GF-D8 (cell line): ENCODE data around the gene TSR3.
A peak's percentile ranks its signal among the peaks of the same experiment; 100 is the strongest.

Experiments used
- DNase-seq: peaks from one replicate; lab custom pipeline; 2025; lab: John Stamatoyannopoulos, UW

TSR3 gene

GRCh38 chr16:1323296-1324239, 28.1 kb downstream of the TSR3 start:
- no peak for DNase-seq

- DNase-seq = no peak
Measured at GRCh38 chr16:1322407-1322806, 29.3 kb downstream of the TSR3 start.

GRCh38 chr16:1320658-1321240, 30.9 kb downstream of the TSR3 start:
- no peak for DNase-seq

- DNase-seq = no peak
Measured at GRCh38 chr16:1320097-1320496, 31.6 kb downstream of the TSR3 start.

- no peak for DNase-seq
Measured at GRCh38 chr16:1319041-1319440, 32.6 kb downstream of the TSR3 start.

GRCh38 chr16:1318268-1318545, 33.5 kb downstream of the TSR3 start:
- no peak for DNase-seq

GRCh38 chr16:1317479-1318267, 34.0 kb downstream of the TSR3 start:
- no peak for DNase-seq

- DNase-seq = no peak
Measured at GRCh38 chr16:1316033-1316405, 35.7 kb downstream of the TSR3 start.

GRCh38 chr16:1315081-1316032, 36.3 kb downstream of the TSR3 start:
- no peak for DNase-seq

- no peak for DNase-seq
Measured at GRCh38 chr16:1314399-1315068, 37.1 kb downstream of the TSR3 start.

- no peak for DNase-seq
Measured at GRCh38 chr16:1313721-1314369, 37.8 kb downstream of the TSR3 start.

- no peak for DNase-seq
Measured at GRCh38 chr16:1312903-1313302, 38.8 kb downstream of the TSR3 start.

- DNase-seq = no peak
Measured at GRCh38 chr16:1312467-1312816, 39.2 kb downstream of the TSR3 start.

GRCh38 chr16:1311738-1312466, 39.8 kb downstream of the TSR3 start:
- no peak for DNase-seq

- no peak for DNase-seq
Measured at GRCh38 chr16:1311212-1311737, 40.4 kb downstream of the TSR3 start.

GRCh38 chr16:1310832-1311200, 40.9 kb downstream of the TSR3 start:
- no peak for DNase-seq

- DNase-seq = no peak
Measured at GRCh38 chr16:1309888-1310831, 41.5 kb downstream of the TSR3 start.

- peak; percentile 77 for DNase-seq
Measured at GRCh38 chr16:1308977-1309885, 42.4 kb downstream of the TSR3 start, which contains the start of gene UBE2I. Gene UBE2I (plus strand): TSS chr16:1309636. CDS start chr16:1314031, 4,395 bp downstream.
